MCF 10A (cell line): Measurements from ENCODE around the gene SAC3D1. TPM values are rescaled to one million over a fixed set of nuclear protein-coding genes. Genes with fewer than 3 reads are reported as not detected.

ENCODE experiments used
- BruUV-seq: library from RNA; stranded (reverse); fragments of 400-500 nt; replicated peaks from 2 replicates; lab custom pipeline; 2021; lab: Mats Ljungman, UMichigan
- CTCF ChIA-PET: fragments of 300-600 bp; sonication (Branson Sonifier 250); formaldehyde crosslinking; extraction: SDS; loops from one replicate; lab custom pipeline; 2021; ENCODE audit warnings: antibody characterized with exemption, inconsistent platforms; lab: Yijun Ruan, JAX
- POLR2A ChIA-PET: fragments of 300-600, 350-650 bp; sonication (Branson Sonifier 250); formaldehyde crosslinking; extraction: SDS; loops from one replicate; lab custom pipeline; 2020; ENCODE audit warnings: antibody characterized with exemption, inconsistent platforms; lab: Yijun Ruan, JAX
- DNase-seq: peaks from one replicate; pipeline ENCODE4 v3.0.0-alpha.2; 2018; ENCODE audit not compliant: unreplicated experiment
- H3K27ac Mint-ChIP-seq: one replicate; pipeline ENCODE4 v1.8.0; 2022; ENCODE audit warnings: mild to moderate bottlenecking, low read depth, mixed read lengths; ENCODE audit not compliant: unreplicated experiment
- H3K27me3 Mint-ChIP-seq: one replicate; pipeline ENCODE4 v1.8.0; 2022; ENCODE audit warnings: mixed read lengths; ENCODE audit not compliant: insufficient read depth, unreplicated experiment
- H3K36me3 Mint-ChIP-seq: one replicate; pipeline ENCODE4 v1.8.0; 2022; ENCODE audit warnings: mild to moderate bottlenecking, moderate library complexity, mixed read lengths; ENCODE audit not compliant: insufficient read depth, unreplicated experiment
- H3K4me1 Mint-ChIP-seq: one replicate; pipeline ENCODE4 v1.8.0; 2022; ENCODE audit warnings: mixed read lengths; ENCODE audit not compliant: insufficient read depth, unreplicated experiment
- H3K4me3 Mint-ChIP-seq: one replicate; pipeline ENCODE4 v1.8.0; 2022; ENCODE audit warnings: mild to moderate bottlenecking, moderate library complexity, mixed read lengths; ENCODE audit not compliant: unreplicated experiment
- H3K9me3 Mint-ChIP-seq: one replicate; pipeline ENCODE4 v1.8.0; 2022; ENCODE audit warnings: mixed read lengths; ENCODE audit not compliant: unreplicated experiment
- intact Hi-C: fragments of 100-400 bp; cut with micrococcal nuclease; formaldehyde crosslinking; loops from 2 replicates; pipeline ENCODE4 v1.14.1; 2022
- total RNA-seq: library from RNA; stranded (reverse); gene quantifications from 2 replicates; pipeline ENCODE4 v1.2.3, GENCODE V29; 2022
- TF ChIP-seq, protein P1 (sequence below): fragments of 200-600 bp; IDR thresholded peaks from one replicate; pipeline ENCODE4 v1.8.0; 2022; ENCODE audit warnings: antibody characterized with exemption, mild to moderate bottlenecking; ENCODE audit not compliant: unreplicated experiment

The SAC3D1 gene
- total RNA-seq, 1 experiment from 2014 or later: 14.0 TPM

- POLR2A ChIA-PET: interaction anchor here (0.9 kb wide), 1 partner anchor 14 kb away, joined by 3 read pairs; no protein-coding TSS in a partner anchor
- no TSS peak for BruUV-seq
- CTCF ChIA-PET: interaction anchor here (0.5 to 2.0 kb wide), 9 partner anchors 8 to 582 kb away, joined by 3 to 6 read pairs (median 3); no protein-coding TSS in a partner anchor
- Mint-ChIP-seq H3K36me3 (no peaks in the 10 kb centered on the region), H3K4me3 (no peak overlapping the region), H3K4me1 (peaks cover 27% of the 10 kb centered on the region), H3K27me3 (no peaks in the 10 kb centered on the region), H3K27ac (peak overlapping the region; percentile 57), H3K9me3 (no peaks in the 10 kb centered on the region)
- DNase-seq: peak; percentile 45
- TF ChIP-seq, protein P1, sequence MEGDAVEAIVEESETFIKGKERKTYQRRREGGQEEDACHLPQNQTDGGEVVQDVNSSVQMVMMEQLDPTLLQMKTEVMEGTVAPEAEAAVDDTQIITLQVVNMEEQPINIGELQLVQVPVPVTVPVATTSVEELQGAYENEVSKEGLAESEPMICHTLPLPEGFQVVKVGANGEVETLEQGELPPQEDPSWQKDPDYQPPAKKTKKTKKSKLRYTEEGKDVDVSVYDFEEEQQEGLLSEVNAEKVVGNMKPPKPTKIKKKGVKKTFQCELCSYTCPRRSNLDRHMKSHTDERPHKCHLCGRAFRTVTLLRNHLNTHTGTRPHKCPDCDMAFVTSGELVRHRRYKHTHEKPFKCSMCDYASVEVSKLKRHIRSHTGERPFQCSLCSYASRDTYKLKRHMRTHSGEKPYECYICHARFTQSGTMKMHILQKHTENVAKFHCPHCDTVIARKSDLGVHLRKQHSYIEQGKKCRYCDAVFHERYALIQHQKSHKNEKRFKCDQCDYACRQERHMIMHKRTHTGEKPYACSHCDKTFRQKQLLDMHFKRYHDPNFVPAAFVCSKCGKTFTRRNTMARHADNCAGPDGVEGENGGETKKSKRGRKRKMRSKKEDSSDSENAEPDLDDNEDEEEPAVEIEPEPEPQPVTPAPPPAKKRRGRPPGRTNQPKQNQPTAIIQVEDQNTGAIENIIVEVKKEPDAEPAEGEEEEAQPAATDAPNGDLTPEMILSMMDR: peak; percentile 69
- intact Hi-C loops: loop anchor here (5.0 kb wide), 1 partner anchor 66 kb away; the partner anchor contains the start of gene ARL2
Observed at GRCh38 chr11:65078151-65078550, 37.1 kb downstream of the SAC3D1 start.

DNA sequence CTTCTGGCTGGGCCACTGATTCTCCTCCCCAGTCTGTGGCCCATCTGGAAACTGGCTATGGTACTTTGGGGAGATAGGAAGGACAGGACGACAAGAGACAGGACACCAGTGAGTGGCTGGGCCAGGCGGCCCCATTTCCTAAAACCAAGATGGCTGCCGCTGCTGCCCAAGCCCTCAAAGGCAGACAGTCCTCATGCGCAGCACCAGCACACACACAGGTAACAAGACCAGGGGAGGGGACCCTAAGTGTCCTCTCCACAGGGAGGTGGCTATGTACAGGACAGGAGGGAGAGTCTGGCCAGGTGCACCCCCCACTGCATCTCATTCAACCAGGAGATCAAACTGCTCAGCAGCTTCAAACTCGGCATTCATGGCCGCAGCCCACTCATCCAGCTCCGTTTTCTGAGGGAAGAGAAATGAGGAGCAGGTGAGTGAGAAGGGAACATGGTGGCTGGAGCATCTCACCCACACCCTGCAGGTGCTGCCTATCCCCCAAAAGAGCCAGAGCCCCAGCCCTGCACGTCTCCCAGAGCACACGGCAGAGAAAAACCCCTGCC, 37.9 kb downstream of the SAC3D1 start:
- intact Hi-C loops: loop anchor here (5.0 kb wide), 1 partner anchor 67 kb away; the partner anchor contains the start of gene ARL2

DNA sequence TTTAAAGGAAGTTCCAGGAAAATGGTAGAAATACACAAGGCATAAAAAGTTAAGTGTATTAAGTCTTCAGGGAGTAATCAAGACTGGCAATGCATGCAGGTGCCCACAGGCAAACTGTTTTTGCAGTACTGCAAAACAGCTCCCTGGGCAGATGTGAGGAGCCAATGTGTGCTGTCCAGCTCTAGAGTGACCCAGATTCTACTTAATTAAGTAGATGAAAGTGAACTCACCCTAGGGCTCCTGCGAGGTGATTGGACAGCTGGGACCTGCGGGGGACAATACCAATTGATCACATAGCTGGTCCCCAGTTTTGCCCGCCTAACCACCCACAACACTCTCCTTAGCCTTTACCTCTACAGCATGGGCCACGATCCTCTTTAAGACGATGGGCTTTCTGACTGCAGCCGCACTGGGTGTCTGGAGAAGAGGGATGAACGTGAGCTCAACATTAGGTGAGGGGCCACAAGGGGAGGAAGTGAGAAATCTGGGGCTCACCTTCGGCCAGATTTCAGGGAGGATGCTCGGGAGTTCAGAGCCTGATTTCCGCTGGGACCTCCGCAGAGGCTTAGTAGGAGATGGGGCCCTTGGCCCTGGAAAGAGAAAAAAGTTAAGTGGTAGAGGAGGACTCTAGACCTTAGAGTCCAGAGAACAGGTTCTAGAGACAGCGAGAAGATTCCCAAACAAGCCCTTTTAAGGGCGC, 42.3 kb downstream of the SAC3D1 start:
- TSS peak; percentile 54 for BruUV-seq
- TF ChIP-seq, protein P1: no peak
- POLR2A ChIA-PET: interaction anchor here (0.7 to 1.7 kb wide), 6 partner anchors 14 to 56 kb away, joined by 3 to 11 read pairs (median 4); partner anchors contain the start of genes FAU, MRPL49, SNX15 and ZNHIT2
- intact Hi-C loops: loop anchor here (5.0 kb wide), 2 partner anchors 41 to 56 kb away; partner anchors contain the start of genes SAC3D1 and SNX15
- H3K9me3 Mint-ChIP-seq: no peaks in the 10 kb centered on the region
- CTCF ChIA-PET: interaction anchor here (0.7 to 1.7 kb wide), 2 partner anchors 33 to 43 kb away, joined by 3 to 10 read pairs; partner anchors contain the start of gene SAC3D1
- peak overlapping the region; percentile 99 for H3K4me3 Mint-ChIP-seq
- peak overlapping the region; percentile 99 for H3K27ac Mint-ChIP-seq
- peaks cover 32% of the 10 kb centered on the region for H3K4me1 Mint-ChIP-seq
- peaks cover 32% of the 10 kb centered on the region for H3K36me3 Mint-ChIP-seq
- H3K27me3 Mint-ChIP-seq: no peaks in the 10 kb centered on the region
- no peak for DNase-seq

More for the DNA sequence above, 37.9 kb downstream of the SAC3D1 start:
- H3K27ac Mint-ChIP-seq: peak overlapping the region; percentile 57
- TF ChIP-seq, protein P1: no peak
- H3K36me3 Mint-ChIP-seq: no peaks in the 10 kb centered on the region
- ChIA-PET CTCF (interaction anchor here (0.5 to 2.0 kb wide), 7 partner anchors 9 to 583 kb away, joined by 3 to 6 read pairs (median 3); no protein-coding TSS in a partner anchor), POLR2A (interaction anchor here (0.6 to 0.9 kb wide), 2 partner anchors 15 to 101 kb away, joined by 3 read pairs; no protein-coding TSS in a partner anchor)
- H3K9me3 Mint-ChIP-seq: no peaks in the 10 kb centered on the region
- H3K4me1 Mint-ChIP-seq: peaks cover 31% of the 10 kb centered on the region
- BruUV-seq: no TSS peak
- no peak for DNase-seq
- no peaks in the 10 kb centered on the region for H3K27me3 Mint-ChIP-seq
- H3K4me3 Mint-ChIP-seq: no peak overlapping the region
